ENCODE measurements around the gene UBXN6.

Gene UBXN6

DNA sequence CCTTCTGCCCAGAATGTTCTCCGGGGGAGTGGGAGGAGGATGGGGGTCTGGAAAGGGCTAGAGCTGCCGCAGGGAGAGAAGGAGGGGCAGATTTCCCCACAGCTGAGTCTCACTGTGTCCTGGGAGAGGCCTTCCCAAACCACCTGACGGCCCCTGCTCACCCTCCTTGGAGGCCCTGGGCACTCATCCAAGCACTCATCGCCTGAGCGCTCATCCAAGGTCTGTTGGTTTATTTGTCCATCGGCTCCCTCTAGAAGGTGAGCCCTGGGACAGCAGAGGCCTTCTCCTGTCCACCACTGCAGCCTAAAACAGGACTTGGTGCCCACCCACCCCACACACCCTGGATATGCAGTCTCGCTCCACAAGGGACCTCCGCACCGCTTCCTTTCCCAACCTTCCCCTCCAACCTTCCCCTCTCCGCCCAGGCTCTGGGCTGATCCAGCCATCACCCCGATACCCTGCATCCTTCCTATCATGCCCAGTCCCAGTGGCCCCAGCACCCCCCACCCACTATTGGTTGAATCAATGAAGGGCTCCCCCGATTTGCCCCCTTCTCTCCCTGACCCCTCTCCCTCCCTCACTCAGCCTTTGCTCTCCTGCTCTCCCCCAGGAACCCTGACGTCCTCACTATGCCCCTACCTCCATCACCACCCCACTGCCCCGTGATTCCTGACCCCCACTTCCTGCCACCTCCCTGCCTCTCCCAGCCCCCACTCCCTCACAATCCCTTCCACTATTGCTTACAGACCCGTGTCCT is 1.7 kb downstream of the UBXN6 start:
- DNase-seq (ENCODE audit: low read depth), result no peak

DNA sequence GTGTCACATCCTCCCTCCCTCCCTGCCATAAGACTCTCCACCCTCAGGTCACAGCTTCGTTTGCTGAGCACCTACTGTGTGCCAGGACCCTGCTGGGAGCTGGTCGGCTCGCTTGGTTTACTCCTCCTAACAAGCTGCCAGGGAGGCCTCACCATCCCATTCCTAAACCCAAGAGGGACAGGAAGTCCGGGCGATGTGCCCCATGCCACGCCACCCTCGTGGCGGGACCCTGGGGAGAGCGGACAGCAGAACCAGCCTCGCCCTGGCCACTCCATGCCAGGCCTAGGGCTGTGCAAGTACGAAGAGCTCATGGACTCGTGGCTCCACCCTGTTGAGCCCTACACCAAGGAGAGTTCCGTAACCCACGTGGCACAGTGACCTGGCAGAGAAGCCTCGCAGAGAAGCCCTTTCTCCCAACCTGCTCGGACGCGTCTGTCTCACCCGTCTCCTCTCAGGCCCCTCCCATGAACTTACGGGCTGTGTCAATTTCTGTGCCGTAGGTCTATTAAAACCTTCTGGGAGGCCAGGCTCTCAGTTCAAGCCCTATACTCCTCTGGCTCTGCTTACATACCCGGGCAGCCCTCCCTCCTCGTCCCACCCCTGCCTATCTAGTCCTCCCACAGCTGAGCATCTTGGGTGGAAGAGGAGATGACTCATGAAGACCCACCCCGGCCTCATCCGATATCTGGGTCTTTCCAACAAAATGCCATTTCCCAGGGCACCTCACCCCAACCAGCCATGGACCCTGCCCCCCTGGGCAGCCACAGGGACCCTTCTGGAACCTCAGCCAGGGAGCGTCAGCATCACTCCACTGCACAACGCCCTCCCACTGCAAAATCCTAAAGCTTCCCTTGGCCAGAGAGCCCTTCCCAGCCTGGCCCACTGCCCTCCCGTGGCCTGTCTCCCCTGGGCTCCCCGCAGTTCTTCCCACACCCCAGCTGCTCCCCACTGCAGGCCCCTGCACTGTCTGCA is 2.6 kb downstream of the UBXN6 start:
- no peak for DNase-seq (ENCODE audit: low read depth)

DNA sequence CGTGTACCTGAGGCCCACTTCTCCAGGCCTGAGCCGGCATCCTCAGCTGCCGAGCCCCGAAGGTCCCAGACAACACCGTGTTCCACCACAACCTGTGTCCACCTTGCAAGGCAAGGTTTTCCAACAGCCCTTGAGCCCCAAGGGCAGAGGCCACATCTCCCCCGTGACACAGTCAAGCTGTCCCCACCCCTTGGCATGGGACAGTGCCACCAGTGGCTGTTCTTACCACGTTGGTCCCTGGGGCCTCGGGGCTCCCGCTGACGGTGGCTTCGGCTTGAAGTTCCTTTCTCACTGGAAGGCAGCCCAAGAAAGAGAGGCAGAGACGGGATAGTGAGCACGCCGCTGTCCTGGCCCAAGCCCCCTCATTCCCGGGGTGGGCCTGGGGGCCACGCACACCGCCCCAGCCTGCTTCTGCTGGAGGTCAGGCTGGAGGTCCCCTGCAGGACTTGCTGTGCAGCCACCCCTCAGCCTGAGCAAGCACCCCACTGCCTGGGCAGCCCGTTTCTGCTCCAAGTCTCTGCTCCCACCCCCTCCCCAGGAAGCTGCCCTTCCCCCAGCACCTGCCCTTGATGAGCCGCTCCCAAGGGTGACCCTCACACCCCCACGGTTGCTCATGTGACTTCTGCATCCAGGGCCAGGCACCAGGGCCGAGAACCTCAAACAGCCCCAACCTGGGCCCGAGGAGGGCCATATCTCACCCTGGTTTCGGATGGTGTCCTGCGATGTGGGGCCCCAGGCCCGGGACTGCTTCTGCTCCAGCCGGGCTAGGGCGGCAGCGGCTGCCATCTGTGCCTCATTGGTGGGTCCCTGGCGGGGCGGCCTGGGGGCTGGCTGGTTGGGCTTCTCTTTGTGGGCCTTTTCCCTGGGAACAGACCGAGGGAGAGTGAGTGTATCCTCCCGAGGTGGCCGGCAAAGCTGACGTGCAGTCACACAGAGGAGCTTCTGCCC is 4.1 kb downstream of the UBXN6 start:
- DNase-seq (ENCODE audit: low read depth), result no peak

DNA sequence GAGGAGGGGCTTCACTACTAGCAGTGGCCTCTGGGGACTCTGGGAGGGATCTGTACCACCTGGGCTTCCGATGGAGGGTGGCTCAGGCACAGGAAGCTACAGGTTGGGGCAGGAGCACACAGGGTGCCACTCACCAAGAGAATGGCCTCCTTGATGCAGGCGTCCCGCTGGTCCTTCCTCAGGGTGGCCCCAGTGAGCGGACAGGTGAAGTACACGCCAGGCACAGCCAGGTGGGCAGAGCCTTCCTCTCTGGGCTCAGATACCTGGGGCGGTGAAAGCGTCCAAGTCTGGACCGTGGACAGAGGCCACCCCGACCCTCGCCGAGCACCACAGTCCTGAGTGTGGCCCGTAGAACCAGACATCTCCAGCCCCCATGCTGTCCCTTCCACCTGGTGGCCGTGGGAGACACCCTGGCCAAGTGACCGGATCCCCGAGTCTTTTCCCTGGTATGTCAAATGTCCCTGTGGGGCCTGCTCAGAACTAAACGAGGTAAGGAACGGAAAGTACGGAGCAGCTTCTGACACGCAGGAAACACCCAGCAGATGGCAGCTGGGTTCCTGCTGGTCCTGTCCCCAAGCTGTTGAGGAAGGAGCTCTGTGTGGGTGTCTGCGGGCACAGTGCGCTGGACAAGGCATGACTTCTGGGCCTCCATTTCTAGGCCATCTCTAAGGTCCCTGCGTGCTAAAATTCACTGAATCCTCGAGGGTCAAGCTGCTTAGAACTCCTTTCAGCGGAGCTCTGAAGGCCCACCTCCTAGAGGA is 5.2 kb downstream of the UBXN6 start:
- no peak for DNase-seq (ENCODE audit: low read depth)

DNA sequence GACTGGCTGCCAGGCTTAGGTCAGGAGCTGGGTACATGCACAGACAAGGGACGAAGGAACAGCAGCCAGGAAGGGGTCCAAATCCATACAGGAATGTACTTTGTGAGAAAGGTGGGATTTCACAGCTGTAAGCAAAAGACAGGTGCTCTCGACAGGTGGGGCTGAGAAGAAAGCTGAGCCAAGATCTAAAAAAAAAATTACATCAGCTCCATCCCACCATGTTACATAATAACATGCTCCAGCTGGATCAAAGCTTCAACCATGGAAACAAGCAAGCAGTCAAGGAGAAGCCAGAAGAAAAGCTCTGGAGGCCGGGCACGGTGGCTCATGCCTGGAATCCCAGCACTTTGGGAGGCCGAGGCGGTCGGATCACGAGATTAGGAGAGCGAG is 8.0 kb downstream of the UBXN6 start:
- no peak for DNase-seq (ENCODE audit: low read depth)

DNA sequence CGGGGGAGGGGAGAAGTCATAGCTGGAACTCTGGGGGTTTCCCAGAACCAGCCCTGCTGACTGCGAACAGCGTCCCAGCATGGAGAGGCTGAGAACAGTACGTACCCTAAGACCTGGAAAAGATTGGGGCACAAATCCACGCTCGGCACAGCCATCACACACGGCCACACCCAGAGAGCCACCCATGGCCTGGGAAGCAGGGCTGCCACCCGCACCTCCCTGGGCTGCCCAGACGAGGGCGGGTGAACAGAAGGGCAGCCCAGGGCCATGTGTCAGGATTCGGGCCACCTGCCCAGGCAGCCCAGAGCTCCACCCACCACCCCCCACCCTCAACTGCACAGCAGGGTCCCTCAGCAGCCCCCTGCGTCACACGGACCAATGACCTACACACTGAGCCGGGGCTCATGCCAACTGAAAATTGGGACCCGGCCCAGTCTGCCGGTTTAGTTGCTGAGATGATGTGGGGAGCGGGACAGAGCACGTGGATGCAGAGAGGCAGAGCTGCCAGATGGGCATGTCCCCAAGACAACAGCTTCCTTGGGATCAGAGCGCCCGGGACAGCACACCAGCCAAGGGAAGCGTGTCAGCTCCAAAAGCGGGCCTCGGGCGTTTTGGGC is 8.5 kb downstream of the UBXN6 start:
- no peak for DNase-seq (ENCODE audit: low read depth)

DNA sequence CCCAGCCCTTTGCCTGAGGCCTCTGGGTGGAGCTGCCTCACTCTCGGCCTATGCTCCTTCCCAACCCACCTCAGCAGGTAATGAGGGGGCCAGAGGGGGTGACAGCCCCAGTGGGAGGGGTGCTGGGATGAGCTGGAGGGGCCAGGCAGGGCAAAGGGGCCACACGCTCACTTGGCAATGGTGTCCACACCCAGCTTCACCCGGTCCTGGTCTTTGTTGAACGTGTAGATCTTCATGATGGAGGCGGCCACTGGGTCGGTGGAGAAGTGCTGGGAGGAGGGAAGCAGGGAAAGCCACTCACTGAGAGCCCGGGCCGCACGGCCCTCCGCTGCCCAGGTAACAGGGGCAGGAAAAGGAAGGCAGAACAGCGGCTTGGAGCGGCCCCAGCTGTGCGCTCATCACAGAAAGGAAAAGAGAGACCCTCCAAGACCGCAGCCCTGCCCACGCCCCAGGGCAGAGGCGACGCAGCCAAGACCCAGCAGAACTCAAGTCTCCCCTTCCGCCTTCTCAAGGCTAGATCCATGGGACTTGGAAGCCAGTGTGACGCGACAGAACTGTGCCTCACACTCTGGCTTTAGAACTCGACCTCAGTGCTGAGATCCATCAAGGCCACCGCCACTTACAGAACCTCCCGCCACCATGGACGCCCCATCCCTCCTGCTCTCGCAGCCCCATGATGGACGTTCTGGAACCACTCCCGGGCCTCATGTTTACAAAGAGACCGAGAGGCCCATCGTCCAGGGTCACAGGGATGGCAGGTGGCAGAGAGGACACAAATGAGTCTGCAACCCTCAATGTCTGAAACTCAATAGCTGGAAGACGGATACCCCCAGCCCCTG is 9.2 kb downstream of the UBXN6 start:
- DNase-seq (ENCODE audit: low read depth), result no peak

DNA sequence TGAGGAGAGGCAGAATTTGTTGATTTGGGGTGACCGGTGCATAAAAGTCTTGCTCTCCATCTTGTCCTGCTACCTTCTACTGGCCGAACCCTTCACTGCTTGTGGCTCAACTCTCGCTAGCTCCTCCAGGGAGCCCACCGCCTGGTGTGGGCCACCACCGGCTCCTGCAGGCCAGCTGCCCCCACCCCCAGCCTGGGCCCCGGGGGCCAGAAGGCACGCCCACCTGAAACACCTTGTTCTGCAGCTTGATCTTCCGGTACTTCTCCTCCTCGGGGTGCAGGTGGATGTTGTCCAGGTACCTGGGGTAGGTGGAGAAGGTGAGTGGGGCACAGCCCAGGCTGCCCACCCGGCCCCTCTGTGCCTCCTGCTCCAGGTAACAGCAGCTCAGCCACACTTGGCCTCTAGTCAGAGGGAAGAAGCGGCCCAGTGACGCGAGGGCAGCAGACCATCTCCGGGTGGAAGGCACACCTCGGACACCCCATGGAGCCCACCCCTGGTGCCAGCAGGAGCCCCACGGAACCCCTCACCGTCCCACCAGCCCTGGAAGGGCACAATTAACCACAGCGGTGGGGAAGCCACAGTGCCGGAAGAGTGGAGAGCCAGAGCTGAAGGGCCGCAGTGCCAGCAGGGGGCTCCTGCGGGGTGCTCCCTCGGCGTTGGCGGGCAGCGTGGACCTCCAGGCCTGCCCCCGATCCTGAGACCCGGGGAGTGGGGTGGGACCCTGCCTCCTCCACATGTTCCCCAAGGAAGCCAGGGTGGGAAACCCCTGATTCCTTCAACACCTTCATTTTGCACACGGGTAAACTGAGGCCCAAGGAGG is 10.1 kb downstream of the UBXN6 start:
- no peak for DNase-seq (ENCODE audit: low read depth)

DNA sequence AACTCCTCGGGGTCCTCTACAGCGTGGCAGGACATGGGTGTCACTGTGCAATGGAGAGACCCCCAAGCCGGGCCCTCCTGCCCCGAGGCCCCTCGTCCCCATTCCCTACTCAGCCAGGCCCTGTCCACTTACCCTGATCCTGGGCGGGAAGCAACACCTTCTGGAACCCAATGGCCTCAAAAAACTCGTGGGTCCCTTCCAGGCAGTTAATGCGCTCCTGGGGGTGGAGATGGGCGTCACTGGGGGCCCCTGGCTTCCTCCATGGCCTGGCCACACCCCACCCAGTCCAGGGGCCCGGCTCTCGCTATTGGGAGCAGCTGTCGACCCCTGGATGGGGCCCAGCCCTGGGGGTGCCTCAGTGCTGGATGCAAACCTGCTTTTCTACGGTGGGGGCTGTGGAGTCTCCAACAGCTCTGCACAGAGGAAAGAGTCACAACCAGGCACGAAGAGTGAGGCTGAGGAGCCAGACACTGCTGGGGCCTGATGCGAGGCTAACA is 10.8 kb downstream of the UBXN6 start:
- DNase-seq (ENCODE audit: low read depth), result no peak

DNA sequence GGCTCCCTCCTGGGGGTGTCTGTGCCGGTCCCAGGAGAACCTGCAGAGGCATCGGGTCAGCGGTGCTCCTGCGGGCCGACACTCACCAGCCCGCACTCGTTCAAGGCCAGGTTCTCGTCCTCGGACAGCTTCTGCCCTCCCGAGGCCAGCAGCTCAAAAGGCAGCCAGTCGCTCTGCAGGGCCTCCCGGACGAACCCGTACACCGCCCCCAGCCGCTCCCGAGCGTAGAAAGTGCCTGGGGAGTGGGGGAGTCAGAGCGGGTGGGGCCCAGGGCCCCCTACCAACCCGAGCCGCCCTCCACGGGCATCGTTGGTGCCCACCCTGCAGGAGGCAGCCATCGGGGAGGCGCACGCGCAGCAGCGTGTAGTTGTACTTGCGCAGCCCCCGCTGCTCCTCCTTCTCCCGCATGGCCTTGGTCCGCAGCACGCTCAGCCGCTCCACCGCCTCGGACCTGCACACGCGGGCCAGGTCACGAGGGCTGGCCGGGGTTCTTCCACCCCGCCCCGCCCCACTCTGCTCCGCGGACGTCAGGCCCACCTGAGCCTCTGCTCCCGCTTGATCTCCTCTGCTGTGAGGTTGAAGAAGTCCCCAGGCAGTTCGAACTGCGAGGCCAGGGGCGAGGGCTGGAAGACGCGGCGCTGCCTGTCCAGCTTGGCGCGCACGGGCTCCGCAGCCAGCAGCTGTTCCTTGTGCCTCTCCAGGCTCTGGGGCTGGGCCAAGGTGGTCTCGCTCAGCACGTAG is 11.5 kb downstream of the UBXN6 start:
- no peak for DNase-seq (ENCODE audit: low read depth)

DNA sequence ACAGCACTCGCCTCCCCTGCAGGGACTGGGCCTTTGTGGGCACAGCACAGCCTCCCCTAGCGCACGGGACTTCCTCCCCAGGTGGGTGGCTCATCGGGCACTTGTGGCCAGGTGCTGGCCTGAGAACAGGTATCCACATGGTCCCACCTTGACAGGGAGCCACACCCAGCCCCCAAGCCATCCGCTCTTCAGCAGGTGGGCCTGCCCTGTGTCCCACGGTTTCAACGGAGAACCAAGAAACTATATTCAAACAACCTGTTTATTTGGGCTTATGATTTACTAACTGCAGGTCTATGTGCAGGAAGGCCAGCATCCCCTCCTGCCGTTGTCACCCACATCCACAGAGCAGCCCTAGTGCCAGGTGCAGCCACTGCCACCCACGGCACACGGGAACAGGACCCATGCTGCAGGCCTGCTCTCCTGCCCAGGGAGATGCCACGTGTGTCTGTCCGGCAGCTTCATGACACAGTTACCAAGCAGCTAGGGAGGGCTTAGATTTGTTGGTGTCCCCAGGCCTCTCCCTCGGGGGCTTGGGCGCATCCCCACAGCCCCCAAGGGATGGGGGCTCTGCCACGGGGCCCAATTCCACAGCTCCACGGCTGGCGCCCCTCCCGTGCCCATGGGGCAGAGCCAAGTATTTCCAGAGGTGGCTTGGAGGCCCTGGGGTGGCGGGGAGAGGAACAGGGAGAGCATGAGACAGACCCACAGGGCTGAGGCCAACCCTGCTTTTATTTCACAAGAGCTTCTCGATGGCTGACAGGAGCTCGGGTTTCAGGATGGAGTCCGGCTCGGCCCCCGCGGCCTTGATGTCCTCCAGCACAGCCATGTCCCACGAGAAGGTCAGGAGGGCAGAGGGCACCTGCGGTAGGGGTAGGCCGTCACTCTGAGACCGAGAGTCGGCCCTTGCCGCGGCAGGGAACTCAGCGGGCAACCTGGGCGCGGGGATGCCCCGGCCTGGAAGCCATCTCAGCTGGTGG is 12.5 kb downstream of the UBXN6 start:
- DNase-seq (ENCODE audit: low read depth), result no peak

DNA sequence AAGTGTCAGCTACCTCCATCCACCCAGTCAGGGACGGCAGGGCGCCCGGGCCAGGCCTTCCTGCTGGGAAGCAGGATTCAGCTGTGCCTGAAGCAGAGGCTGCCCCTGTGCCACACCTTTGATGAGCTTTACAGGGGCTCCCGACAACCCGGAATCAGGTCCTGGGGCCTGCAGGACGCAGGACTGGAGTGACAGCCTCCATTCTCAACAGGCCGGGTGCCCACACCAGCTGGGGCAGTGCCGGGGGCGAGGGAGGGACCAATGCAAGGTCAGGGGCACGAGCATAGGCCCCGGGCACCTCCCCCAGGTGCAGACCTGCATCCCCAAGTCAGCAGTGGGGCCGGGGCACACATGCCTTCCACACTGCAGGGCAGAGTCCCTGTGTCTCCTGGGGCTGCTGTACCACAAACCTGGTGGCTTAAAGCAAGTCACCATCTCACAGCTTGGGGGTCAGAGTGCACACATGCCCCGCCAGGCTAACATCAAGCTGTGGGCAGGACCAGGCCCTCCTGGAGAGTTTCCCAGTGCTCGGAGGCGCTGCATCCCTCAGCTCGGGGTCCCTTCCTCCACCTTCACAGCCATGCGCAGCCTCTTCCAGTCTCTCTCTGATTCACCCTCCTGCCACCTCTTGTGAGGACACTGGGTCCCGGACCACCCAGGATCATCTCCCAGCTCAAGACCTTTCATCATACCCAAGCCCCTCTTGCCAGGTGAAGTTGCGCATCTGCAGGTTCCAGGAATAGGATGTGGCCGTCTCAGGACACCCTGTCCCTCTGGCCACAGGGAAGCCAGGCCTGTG is 13.4 kb downstream of the UBXN6 start:
- no peak for DNase-seq (ENCODE audit: low read depth)

DNA sequence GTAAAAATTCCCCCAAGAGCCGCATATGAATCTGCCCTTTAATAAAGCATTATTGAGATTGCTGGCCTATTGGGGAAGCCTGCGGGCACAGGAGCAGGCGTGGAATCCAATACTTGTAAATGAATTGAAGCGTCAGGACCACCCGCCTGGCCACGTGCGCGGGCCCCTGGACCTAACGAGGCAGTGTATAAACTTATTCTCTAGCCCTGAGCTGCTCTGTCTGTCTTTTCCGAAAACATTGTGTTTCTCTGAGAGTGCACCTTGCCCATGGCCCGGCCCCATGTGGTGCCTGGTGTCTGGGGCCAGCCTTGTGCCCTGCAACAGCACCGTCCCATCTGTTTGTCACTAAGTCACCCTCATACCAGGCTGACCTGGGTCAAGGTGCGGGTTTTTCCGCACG is 14.4 kb downstream of the UBXN6 start:
- no peak for DNase-seq (ENCODE audit: low read depth)

DNA sequence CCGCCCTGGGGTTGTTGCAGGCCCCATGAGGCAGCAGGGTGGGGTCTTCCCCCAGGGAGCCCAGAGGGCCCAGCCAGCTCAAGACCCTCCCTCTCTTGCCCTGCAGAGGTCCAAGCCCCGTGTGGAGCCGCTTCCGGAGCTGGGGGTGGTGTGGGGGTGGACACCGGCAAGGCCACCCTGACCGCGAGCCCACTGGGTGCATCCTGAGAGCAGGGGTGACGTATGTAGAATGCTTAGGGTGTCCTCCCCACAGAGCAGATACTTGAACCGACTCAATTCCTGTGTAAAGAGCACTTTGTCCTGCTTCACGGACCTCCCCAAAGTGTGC is 14.8 kb downstream of the UBXN6 start:
- no peak for DNase-seq (ENCODE audit: low read depth)

DNA sequence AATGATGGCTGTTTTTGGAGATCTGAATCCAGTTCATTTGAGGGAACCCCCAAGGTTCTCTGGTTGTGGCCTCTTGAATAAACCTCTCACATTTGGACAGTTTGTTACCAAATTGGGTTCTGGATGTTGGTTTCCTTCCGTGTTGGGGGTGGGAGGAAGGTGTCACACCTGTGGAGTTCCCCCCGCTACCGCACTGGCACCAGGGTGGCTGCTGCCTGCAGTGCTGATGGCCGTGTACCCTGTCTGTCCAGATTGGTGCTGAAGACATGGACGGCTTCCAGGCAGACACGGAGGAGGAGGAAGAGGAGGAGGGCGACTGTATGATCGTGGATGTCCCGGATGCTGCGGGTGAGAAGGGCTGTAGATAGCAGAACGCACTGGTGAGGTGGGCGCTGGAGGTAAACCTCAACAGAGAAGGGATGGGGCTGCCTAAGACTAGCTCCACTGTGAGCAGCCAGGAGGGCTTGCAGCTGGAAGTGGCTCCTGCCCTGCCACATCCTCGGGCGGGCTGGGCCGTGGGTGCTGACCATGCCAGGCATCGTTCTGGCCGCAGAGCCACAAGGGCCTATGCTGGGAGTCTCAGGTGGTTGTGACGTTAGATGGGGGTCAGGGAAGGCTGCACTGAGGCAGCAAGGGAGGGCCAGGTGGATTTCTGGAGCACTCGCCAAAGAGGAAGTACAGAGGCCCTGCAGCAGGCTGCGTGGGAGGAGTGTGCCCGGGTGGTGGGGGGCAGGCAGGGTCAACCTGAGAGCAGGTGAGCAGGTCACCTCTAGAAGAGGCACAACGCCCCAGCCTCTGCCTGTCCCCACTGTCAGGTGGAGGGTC is 15.4 kb downstream of the UBXN6 start:
- DNase-seq (ENCODE audit: low read depth), result no peak

All from activated T-cell treated with anti-CD3 and anti-CD28 coated beads for 1 hour (primary cell).